Measurements from ENCODE around the gene HSPB6.

The HSPB6 gene

DNA sequence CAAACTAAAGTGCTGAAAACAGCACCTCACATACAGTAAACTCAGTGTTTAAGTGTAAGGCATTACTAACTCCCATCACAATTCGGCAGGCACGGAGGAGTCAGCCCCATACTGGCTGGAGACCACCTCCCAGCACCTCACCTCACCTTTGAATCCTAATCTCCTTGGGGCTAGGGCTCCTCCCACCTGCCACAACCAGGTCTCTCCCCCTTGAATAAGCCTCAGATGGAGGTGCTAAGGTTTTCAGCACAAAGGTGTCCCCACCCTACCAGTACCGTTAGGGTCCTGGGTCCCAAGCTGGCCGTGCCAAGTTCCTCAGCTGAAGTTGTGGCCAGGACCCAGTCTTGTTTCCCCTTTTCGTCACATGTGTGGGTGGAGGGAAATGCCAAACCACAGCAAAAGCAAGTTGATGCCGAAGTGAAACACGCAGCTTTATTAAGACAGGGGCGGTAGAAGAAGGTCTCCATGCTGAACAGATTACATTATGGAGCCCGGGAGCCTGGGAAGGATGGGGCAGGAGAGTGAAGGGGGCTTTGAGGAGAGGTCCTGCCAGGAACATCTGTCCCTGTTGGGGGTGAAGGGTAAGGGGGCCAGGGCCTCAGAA, 14.6 kb downstream of the HSPB6 start, which contains the start of gene IGFLR1:
IGFLR1 (minus strand) TSS at position 332 of the 604 bp plus-strand sequence. CDS start 1,272 bp downstream, outside the sequence.
- WGBS: 96% methylated on average over 9 of the region's 9 CpGs
- Histone ChIP-seq H3K4ac (ENCODE audit: low read depth in 1 of 2, low read length in 2 of 2) (no peak within 1 kb of the TSS), H3K23ac (ENCODE audit: low read length in 2 of 2) (no peak within 1 kb of the TSS), H2AFZ (ENCODE audit: low read depth, low read length) (no peak within 1 kb of the TSS), H2BK120ac (ENCODE audit: low read depth, low read length) (no peak within 1 kb of the TSS), H3K14ac (ENCODE audit: low read length in 2 of 2) (no peak within 1 kb of the TSS), H4K91ac (ENCODE audit: low read length) (no peak within 1 kb of the TSS), H3K4me1 (ENCODE audit: control insufficient read depth, insufficient read depth, low read depth, low read length) (peaks cover 23% of the 10 kb centered on the region), H4K8ac (ENCODE audit: low read length) (no peak within 1 kb of the TSS), H2BK15ac (ENCODE audit: low read depth, poor library complexity, severe bottlenecking) (no peak within 1 kb of the TSS), H3K36me3 (ENCODE audit: control insufficient read depth in 1 of 2, insufficient read depth in 2 of 2, low read depth in 1 of 2, low read length in 2 of 2) (peaks cover 39 to 41% of the 10 kb centered on the region in 2 experiments), H2BK12ac (ENCODE audit: low read length in 2 of 2) (no peak within 1 kb of the TSS), H3K9ac (ENCODE audit: low read length) (peak within 1 kb of the TSS; percentile 76), H3K4me2 (ENCODE audit: low read length, poor library complexity, severe bottlenecking) (no peak within 1 kb of the TSS), H3K18ac (ENCODE audit: low read depth in 1 of 2, low read length in 2 of 2) (no peak within 1 kb of the TSS), H3K79me1 (replicated peaks; ENCODE audit: low read length, poor library complexity, severe bottlenecking) (peaks cover 25% of the 10 kb centered on the region), H2BK5ac (ENCODE audit: low read depth, low read length, poor library complexity, severe bottlenecking) (no peak within 1 kb of the TSS), H2AK5ac (ENCODE audit: low read length, severe bottlenecking) (no peak within 1 kb of the TSS), H3K27ac (ENCODE audit: low read length, poor library complexity, severe bottlenecking) (no peak within 1 kb of the TSS), H3K9me3 (ENCODE audit: control insufficient read depth, low read length) (no peaks in the 10 kb centered on the region), H3K27me3 (ENCODE audit: control insufficient read depth in 1 of 2, insufficient read depth in 1 of 2, low read length in 2 of 2) (no peaks in the 10 kb centered on the region), H3K4me3 (ENCODE audit: insufficient read depth in 1 of 2, low read depth in 1 of 2, low read length in 2 of 2) (no peak within 1 kb of the TSS)
- DNase-seq: no peak

DNA sequence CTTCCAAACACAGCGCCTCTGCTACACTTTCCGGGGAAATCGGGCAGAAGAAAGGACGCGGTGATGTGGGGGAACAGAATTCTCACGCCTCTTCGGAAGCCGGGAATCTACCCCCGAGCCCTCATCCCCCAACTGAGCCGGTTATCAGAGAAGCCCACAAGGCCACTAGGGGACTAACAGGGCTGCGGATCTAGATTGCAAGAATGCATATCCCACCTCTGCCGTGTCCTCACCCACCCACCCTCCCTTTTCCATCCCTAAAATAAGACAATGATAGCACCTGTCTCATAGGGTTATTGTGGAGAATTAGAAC, 15.7 kb downstream of the HSPB6 start:
- Histone ChIP-seq H3K4me3 (ENCODE audit: insufficient read depth in 1 of 2, low read depth in 1 of 2, low read length in 2 of 2) (peak overlapping the region; percentile 45 to 90), H3K79me1 (replicated peaks; ENCODE audit: low read length, poor library complexity, severe bottlenecking) (peaks cover 24% of the 10 kb centered on the region), H3K36me3 (ENCODE audit: control insufficient read depth in 1 of 2, insufficient read depth in 2 of 2, low read depth in 1 of 2, low read length in 2 of 2) (peaks cover 47 to 50% of the 10 kb centered on the region in 2 experiments), H3K9ac (ENCODE audit: low read length) (peak overlapping the region; percentile 76), H3K4me2 (ENCODE audit: low read length, poor library complexity, severe bottlenecking) (peak overlapping the region; percentile 84), H3K9me3 (ENCODE audit: control insufficient read depth, low read length) (no peaks in the 10 kb centered on the region), H2BK120ac (ENCODE audit: low read depth, low read length) (no peak overlapping the region), H2AK5ac (ENCODE audit: low read length, severe bottlenecking) (no peak overlapping the region), H4K91ac (ENCODE audit: low read length) (no peak overlapping the region), H3K27ac (ENCODE audit: low read length, poor library complexity, severe bottlenecking) (peak overlapping the region; percentile 57), H3K4ac (ENCODE audit: low read depth in 1 of 2, low read length in 2 of 2) (no peak overlapping the region), H2AFZ (ENCODE audit: low read depth, low read length) (peak overlapping the region; percentile 97), H2BK15ac (ENCODE audit: low read depth, poor library complexity, severe bottlenecking) (no peak overlapping the region), H2BK12ac (ENCODE audit: low read length in 2 of 2) (no peak overlapping the region), H3K23ac (ENCODE audit: low read length in 2 of 2) (no peak overlapping the region), H3K4me1 (ENCODE audit: control insufficient read depth, insufficient read depth, low read depth, low read length) (peaks cover 18% of the 10 kb centered on the region), H3K18ac (ENCODE audit: low read depth in 1 of 2, low read length in 2 of 2) (peak overlapping the region in 1 of 2 experiments; percentile 64), H2BK5ac (ENCODE audit: low read depth, low read length, poor library complexity, severe bottlenecking) (no peak overlapping the region), H3K27me3 (ENCODE audit: control insufficient read depth in 1 of 2, insufficient read depth in 1 of 2, low read length in 2 of 2) (no peaks in the 10 kb centered on the region), H4K8ac (ENCODE audit: low read length) (peak overlapping the region; percentile 53), H3K14ac (ENCODE audit: low read length in 2 of 2) (no peak overlapping the region)
- WGBS: 0% methylated on average over 11 of the region's 12 CpGs
- no peak for DNase-seq

DNA sequence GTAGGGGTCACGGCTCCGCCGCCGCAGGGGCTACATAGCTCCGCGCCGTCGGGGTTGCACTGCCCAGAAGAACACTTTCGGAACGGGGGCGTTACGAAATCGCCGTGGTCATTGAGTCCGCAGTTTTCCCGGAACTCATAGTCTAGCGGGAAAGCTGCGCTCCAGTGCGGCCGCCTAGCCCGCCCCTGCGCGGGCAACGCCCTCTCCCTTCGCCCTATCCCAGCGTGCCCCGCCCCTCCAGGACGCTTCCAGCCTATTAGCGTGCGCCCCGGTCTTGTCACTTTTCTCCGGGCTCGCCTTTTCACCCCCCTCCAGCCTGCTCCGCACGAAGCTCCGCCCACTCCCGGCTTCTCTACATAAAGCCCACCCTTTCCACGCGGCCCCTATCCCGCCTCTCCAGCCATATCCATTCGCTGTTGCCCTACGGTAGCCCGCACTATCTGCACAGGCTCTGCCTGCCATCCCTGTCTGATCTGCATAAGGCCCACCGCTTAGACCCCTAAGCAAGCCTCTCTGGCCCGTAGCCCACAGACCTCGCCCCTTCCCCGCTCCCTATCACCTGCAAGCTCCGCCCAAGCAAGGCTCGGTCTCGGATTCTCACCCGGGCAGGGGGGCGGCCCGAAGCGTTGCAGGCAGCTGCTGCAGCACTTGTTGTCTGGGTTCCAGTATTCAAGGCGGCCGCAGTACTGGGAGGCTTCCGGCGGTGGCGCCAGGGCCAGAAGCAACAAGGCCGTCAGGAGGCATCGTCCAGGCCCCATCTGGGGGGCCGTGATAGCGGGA, 16.2 kb downstream of the HSPB6 start:
- Histone ChIP-seq H3K9me3 (ENCODE audit: control insufficient read depth, low read length) (no peaks in the 10 kb centered on the region), H2AK5ac (ENCODE audit: low read length, severe bottlenecking) (no peak overlapping the region), H3K18ac (ENCODE audit: low read depth in 1 of 2, low read length in 2 of 2) (peak overlapping the region; percentile 10 to 64), H2BK12ac (ENCODE audit: low read length in 2 of 2) (peak overlapping the region in 1 of 2 experiments; percentile 68), H2BK120ac (ENCODE audit: low read depth, low read length) (peak overlapping the region; percentile 42), H2AFZ (ENCODE audit: low read depth, low read length) (peak overlapping the region; percentile 97), H4K91ac (ENCODE audit: low read length) (no peak overlapping the region), H3K27ac (ENCODE audit: low read length, poor library complexity, severe bottlenecking) (peak overlapping the region; percentile 57), H4K8ac (ENCODE audit: low read length) (peak overlapping the region; percentile 53), H3K4me1 (ENCODE audit: control insufficient read depth, insufficient read depth, low read depth, low read length) (peaks cover 18% of the 10 kb centered on the region), H3K4ac (ENCODE audit: low read depth in 1 of 2, low read length in 2 of 2) (no peak overlapping the region), H3K36me3 (ENCODE audit: control insufficient read depth in 1 of 2, insufficient read depth in 2 of 2, low read depth in 1 of 2, low read length in 2 of 2) (peaks cover 52 to 53% of the 10 kb centered on the region in 2 experiments), H3K27me3 (ENCODE audit: control insufficient read depth in 1 of 2, insufficient read depth in 1 of 2, low read length in 2 of 2) (no peaks in the 10 kb centered on the region), H2BK15ac (ENCODE audit: low read depth, poor library complexity, severe bottlenecking) (peak overlapping the region; percentile 94), H3K4me2 (ENCODE audit: low read length, poor library complexity, severe bottlenecking) (peak overlapping the region; percentile 84), H3K9ac (ENCODE audit: low read length) (peak overlapping the region; percentile 80), H3K23ac (ENCODE audit: low read length in 2 of 2) (no peak overlapping the region), H3K79me1 (replicated peaks; ENCODE audit: low read length, poor library complexity, severe bottlenecking) (peaks cover 23% of the 10 kb centered on the region), H3K4me3 (ENCODE audit: insufficient read depth in 1 of 2, low read depth in 1 of 2, low read length in 2 of 2) (peak overlapping the region; percentile 65 to 90), H3K14ac (ENCODE audit: low read length in 2 of 2) (peak overlapping the region in 1 of 2 experiments; percentile 84), H2BK5ac (ENCODE audit: low read depth, low read length, poor library complexity, severe bottlenecking) (no peak overlapping the region)
- DNase-seq: peak; percentile 99
- WGBS: under 1% methylated on average over 60 of the region's 63 CpGs

DNA sequence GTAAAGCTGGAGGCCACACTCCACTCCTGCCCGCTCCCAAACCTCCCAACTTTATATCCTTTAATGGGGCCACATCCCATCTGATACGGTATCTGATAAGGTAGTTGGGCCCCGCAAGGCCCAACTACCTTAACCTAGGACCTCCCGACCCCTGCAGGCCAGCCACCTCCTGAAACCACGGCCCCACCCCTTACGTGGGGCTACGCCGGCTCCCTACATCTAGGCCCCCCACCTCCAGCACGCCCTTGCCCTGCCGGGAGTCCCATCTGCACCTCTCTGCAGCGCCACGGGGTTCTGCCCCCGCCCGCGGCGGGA, 16.8 kb downstream of the HSPB6 start:
- Histone ChIP-seq H3K4ac (ENCODE audit: low read depth in 1 of 2, low read length in 2 of 2) (no peak overlapping the region), H3K27ac (ENCODE audit: low read length, poor library complexity, severe bottlenecking) (no peak overlapping the region), H3K4me2 (ENCODE audit: low read length, poor library complexity, severe bottlenecking) (peak overlapping the region; percentile 83), H4K91ac (ENCODE audit: low read length) (peak overlapping the region; percentile 15), H2AK5ac (ENCODE audit: low read length, severe bottlenecking) (no peak overlapping the region), H4K8ac (ENCODE audit: low read length) (no peak overlapping the region), H3K18ac (ENCODE audit: low read depth in 1 of 2, low read length in 2 of 2) (no peak overlapping the region), H3K36me3 (ENCODE audit: control insufficient read depth in 1 of 2, insufficient read depth in 2 of 2, low read depth in 1 of 2, low read length in 2 of 2) (peaks cover 58 to 59% of the 10 kb centered on the region in 2 experiments), H3K9ac (ENCODE audit: low read length) (peak overlapping the region; percentile 80), H3K27me3 (ENCODE audit: control insufficient read depth in 1 of 2, insufficient read depth in 1 of 2, low read length in 2 of 2) (no peaks in the 10 kb centered on the region), H3K9me3 (ENCODE audit: control insufficient read depth, low read length) (no peaks in the 10 kb centered on the region), H3K4me3 (ENCODE audit: insufficient read depth in 1 of 2, low read depth in 1 of 2, low read length in 2 of 2) (peak overlapping the region; percentile 65 to 90), H3K4me1 (ENCODE audit: control insufficient read depth, insufficient read depth, low read depth, low read length) (peaks cover 18% of the 10 kb centered on the region), H2BK15ac (ENCODE audit: low read depth, poor library complexity, severe bottlenecking) (peak overlapping the region; percentile 94), H3K79me1 (replicated peaks; ENCODE audit: low read length, poor library complexity, severe bottlenecking) (peaks cover 27% of the 10 kb centered on the region), H2BK120ac (ENCODE audit: low read depth, low read length) (peak overlapping the region; percentile 42), H3K23ac (ENCODE audit: low read length in 2 of 2) (no peak overlapping the region), H2BK5ac (ENCODE audit: low read depth, low read length, poor library complexity, severe bottlenecking) (no peak overlapping the region), H2AFZ (ENCODE audit: low read depth, low read length) (no peak overlapping the region), H2BK12ac (ENCODE audit: low read length in 2 of 2) (no peak overlapping the region), H3K14ac (ENCODE audit: low read length in 2 of 2) (no peak overlapping the region)
- no peak for DNase-seq
- 6% methylated on average over 16 of the region's 16 CpGs for WGBS

Data from mesenchymal stem cell (in vitro differentiated cells and primary cell).